ENCODE data around the gene DSCAML1. TPM values are rescaled to one million over a fixed set of nuclear protein-coding genes. Genes with fewer than 3 reads are reported as not detected.

Gene DSCAML1
- total and polyA plus RNA-seq, 8 donors, result 0.08 to 2.9 (median 0.45) TPM

DNA sequence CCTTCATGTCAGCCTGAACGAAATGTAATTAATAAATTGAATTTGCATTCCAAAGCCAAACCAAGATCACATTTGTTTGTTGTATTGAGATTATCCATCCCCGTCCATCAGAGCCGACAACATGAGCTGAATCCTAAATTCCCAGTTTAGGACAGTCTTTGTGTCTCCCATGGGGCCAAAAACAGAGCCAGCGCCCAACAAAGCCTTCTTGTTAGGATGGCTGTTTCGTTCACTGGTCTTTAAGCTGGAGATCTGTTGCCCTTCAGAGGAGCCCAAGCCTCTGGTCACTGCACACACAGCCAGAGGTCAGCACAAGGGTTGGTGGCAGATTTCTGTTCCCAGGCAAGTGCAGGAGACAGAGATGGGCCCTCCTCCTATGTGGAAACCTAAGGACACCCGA lies 25.8 kb downstream of the DSCAML1 start:
- no peak for DNase-seq
- WGBS, 5 donors, result 79 to 87% (median 83%) methylated on average over 6 of the region's 6 CpGs
- intact Hi-C loops (cut with DNase I; ENCODE audit: low total_unique reads), result no loop called here
- TF ChIP-seq EP300 (IDR thresholded peaks at IDR 0.05) (no peak), POLR2AphosphoS5 (IDR thresholded peaks at IDR 0.05) (no peak), POLR2A (IDR thresholded peaks at IDR 0.05) (no peak)
- TF ChIP-seq, protein P1, sequence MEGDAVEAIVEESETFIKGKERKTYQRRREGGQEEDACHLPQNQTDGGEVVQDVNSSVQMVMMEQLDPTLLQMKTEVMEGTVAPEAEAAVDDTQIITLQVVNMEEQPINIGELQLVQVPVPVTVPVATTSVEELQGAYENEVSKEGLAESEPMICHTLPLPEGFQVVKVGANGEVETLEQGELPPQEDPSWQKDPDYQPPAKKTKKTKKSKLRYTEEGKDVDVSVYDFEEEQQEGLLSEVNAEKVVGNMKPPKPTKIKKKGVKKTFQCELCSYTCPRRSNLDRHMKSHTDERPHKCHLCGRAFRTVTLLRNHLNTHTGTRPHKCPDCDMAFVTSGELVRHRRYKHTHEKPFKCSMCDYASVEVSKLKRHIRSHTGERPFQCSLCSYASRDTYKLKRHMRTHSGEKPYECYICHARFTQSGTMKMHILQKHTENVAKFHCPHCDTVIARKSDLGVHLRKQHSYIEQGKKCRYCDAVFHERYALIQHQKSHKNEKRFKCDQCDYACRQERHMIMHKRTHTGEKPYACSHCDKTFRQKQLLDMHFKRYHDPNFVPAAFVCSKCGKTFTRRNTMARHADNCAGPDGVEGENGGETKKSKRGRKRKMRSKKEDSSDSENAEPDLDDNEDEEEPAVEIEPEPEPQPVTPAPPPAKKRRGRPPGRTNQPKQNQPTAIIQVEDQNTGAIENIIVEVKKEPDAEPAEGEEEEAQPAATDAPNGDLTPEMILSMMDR (IDR thresholded peaks at IDR 0.05), result no peak
- no peak overlapping the region for H3K27ac ChIP-seq
- no peaks in the 10 kb centered on the region for H3K4me1 ChIP-seq
- H3K27me3 ChIP-seq, result peaks cover 0 to 6% (median 0%) of the 10 kb centered on the region in 3 donors
- H3K36me3 ChIP-seq, result peaks cover 0 to 18% (median 0%) of the 10 kb centered on the region in 4 donors
- H3K4me3 ChIP-seq, result no peak overlapping the region
- H3K9me3 ChIP-seq, result no peaks in the 10 kb centered on the region

DNA sequence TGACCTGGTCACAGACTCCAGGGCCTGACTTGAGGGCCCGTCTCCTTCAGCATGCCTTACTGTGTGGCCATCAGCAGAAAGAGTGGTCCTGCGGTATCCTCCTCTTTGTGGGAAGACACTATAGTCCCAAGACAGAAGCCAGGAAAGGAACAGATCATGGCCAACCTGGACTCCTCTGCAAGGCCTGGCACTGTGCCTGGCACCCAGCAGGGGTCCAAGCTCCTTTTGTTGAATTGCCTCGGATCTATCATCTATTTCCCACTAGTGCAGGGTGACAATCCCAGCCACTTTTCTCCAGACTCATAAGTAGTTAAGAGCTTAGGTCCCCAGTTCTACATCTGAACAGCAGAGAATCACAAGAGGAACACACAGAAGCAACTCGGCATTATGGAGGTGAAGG lies 27.0 kb downstream of the DSCAML1 start:
- Histone ChIP-seq H3K27ac (no peak overlapping the region), H3K36me3 (peaks cover 0 to 14% (median 0%) of the 10 kb centered on the region in 4 donors), H3K9me3 (no peaks in the 10 kb centered on the region), H3K27me3 (peaks cover 0 to 6% (median 0%) of the 10 kb centered on the region in 3 donors), H3K4me1 (no peaks in the 10 kb centered on the region), H3K4me3 (no peak overlapping the region)
- 76 to 91% (median 86%) methylated on average over 3 to 4 of the region's 4 CpGs for WGBS, 5 donors
- TF ChIP-seq, protein P1 (IDR thresholded peaks at IDR 0.05), result no peak
- DNase-seq, result no peak
- intact Hi-C loops (cut with DNase I; ENCODE audit: low total_unique reads), result no loop called here

DNA sequence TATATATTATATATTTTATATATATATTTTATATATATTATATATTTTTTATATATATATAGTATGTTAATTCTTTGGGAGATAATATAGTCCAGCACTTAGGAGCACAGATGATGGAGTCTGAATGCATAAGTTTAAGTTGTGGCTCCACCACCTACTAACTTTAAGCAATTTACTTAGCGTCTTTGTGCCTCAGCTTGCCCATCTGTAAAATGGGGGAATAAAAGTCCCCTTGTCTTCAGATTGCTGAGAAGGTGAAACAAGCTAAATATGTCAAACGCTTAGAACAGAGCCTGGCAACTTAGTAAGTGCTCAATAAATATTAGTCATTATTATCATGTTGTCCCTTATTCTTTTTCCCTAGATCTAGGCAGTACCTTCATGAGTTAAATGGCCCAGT lies 27.5 kb downstream of the DSCAML1 start:
- no peaks in the 10 kb centered on the region for H3K4me1 ChIP-seq
- DNase-seq, result no peak
- H3K27ac ChIP-seq, result no peak overlapping the region
- intact Hi-C loops (cut with DNase I; ENCODE audit: low total_unique reads), result no loop called here
- WGBS, 5 donors, result 91 to 98% (median 95%) methylated on average over 2 of the region's 2 CpGs
- H3K27me3 ChIP-seq, result peaks cover 0 to 6% (median 0%) of the 10 kb centered on the region in 3 donors
- no peak overlapping the region for H3K4me3 ChIP-seq
- H3K36me3 ChIP-seq, result peaks cover 0 to 14% (median 0%) of the 10 kb centered on the region in 4 donors
- no peaks in the 10 kb centered on the region for H3K9me3 ChIP-seq
- TF ChIP-seq POLR2AphosphoS5 (IDR thresholded peaks at IDR 0.05), result no peak
- no peak for TF ChIP-seq POLR2A (IDR thresholded peaks at IDR 0.05)
- TF ChIP-seq EP300 (IDR thresholded peaks at IDR 0.05), result no peak
- TF ChIP-seq, protein P1 (IDR thresholded peaks at IDR 0.05), result no peak

DNA sequence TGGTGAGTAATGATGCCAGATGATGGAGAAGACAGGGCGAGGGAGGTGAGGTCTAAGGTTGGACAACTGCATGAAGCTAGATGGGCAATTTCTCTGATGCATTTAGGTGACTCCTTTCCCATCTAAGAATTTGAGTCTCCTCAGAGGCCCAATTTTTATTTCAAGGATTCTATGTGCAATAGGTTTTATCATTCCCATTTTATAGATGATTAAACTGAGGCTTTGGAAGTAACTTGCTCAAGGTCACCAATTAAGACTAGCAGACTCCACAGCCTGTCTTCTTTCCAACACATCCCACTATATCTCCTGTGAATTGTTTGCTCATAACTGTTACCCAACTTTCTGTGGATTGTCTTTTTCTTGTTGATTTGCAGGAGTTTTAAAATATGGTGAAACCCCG lies 28.5 kb downstream of the DSCAML1 start:
- H3K27me3 ChIP-seq, result peaks cover 0 to 14% (median 0%) of the 10 kb centered on the region in 3 donors
- intact Hi-C loops (cut with DNase I; ENCODE audit: low total_unique reads), result no loop called here
- no peaks in the 10 kb centered on the region for H3K4me1 ChIP-seq
- no peak overlapping the region for H3K4me3 ChIP-seq
- TF ChIP-seq, protein P1 (IDR thresholded peaks at IDR 0.05), result no peak
- TF ChIP-seq POLR2AphosphoS5 (IDR thresholded peaks at IDR 0.05) (no peak), POLR2A (IDR thresholded peaks at IDR 0.05) (no peak), EP300 (IDR thresholded peaks at IDR 0.05) (no peak)
- no peak for DNase-seq
- H3K27ac ChIP-seq, result no peak overlapping the region
- peaks cover 0 to 14% (median 0%) of the 10 kb centered on the region in 4 donors for H3K36me3 ChIP-seq
- WGBS, 5 donors, result 88 to 94% (median 93%) methylated on average over 2 of the region's 2 CpGs
- H3K9me3 ChIP-seq, result no peaks in the 10 kb centered on the region
